Endodermal cell (in vitro differentiated cells): Measurements from ENCODE around the gene ZSWIM6. TPM values are rescaled to one million over a fixed set of nuclear protein-coding genes. Genes with fewer than 3 reads are reported as not detected.

ENCODE experiments used
- DNase-seq: peaks from one replicate; pipeline ENCODE4 v3.0.0-alpha.2; 2017
- H3K27ac ChIP-seq: 2 replicates; pipeline ENCODE4 v1.5.1; 2013; ENCODE audit warnings: mild to moderate bottlenecking, low read depth, low read length, moderate library complexity
- H3K27me3 ChIP-seq: 2 replicates; pipeline ENCODE4 v1.6.1; 2013; ENCODE audit warnings: mild to moderate bottlenecking, low read length, moderate library complexity; ENCODE audit not compliant: insufficient read depth, control insufficient read depth, poor library complexity, severe bottlenecking
- H3K36me3 ChIP-seq: 2 replicates; pipeline ENCODE4 v1.7.0; 2013; ENCODE audit warnings: mild to moderate bottlenecking, low read length, moderate library complexity; ENCODE audit not compliant: control insufficient read depth, insufficient read depth
- H3K4me1 ChIP-seq: one replicate; pipeline ENCODE4 v1.7.0; 2013; ENCODE audit warnings: low read length; ENCODE audit not compliant: control insufficient read depth, insufficient read depth
- H3K4me3 ChIP-seq: 2 replicates; pipeline ENCODE4 v1.5.1; 2013; ENCODE audit warnings: mild to moderate bottlenecking, low read length, moderate library complexity
- H3K9ac ChIP-seq: 2 replicates; pipeline ENCODE4 v1.6.1; 2013; ENCODE audit warnings: mild to moderate bottlenecking, low read length, moderate library complexity; ENCODE audit not compliant: poor library complexity, severe bottlenecking; ENCODE audit errors: extremely low read depth
- H3K9me3 ChIP-seq: 2 replicates; pipeline ENCODE4 v1.6.1; 2013; ENCODE audit warnings: mild to moderate bottlenecking, low read length, moderate library complexity; ENCODE audit not compliant: control insufficient read depth
- H3K27ac Mint-ChIP-seq: 2 replicates; pipeline ENCODE4 v1.8.0; 2020; ENCODE audit warnings: mixed read lengths
- H3K27me3 Mint-ChIP-seq: 2 replicates; pipeline ENCODE4 v1.8.0; 2021; ENCODE audit warnings: mild to moderate bottlenecking, mixed read lengths; ENCODE audit not compliant: insufficient read depth
- H3K36me3 Mint-ChIP-seq: 2 replicates; pipeline ENCODE4 v1.8.0; 2020; ENCODE audit warnings: low read depth, mixed read lengths
- H3K4me1 Mint-ChIP-seq: 2 replicates; pipeline ENCODE4 v1.8.0; 2020; ENCODE audit warnings: mixed read lengths
- H3K4me3 Mint-ChIP-seq: 2 replicates; pipeline ENCODE4 v1.8.0; 2020; ENCODE audit warnings: mild to moderate bottlenecking, moderate library complexity, mixed read lengths
- H3K9me3 Mint-ChIP-seq: 2 replicates; pipeline ENCODE4 v1.8.0; 2020; ENCODE audit warnings: mild to moderate bottlenecking, mixed read lengths
- CTCF ChIP-seq: fragments of 200-600 bp; sonication (generic); conservative IDR thresholded peaks from 2 replicates; pipeline ENCODE4 v1.5.0; 2021; ENCODE audit warnings: antibody characterized with exemption, mild to moderate bottlenecking
- WGBS, 2 experiments: methylation state at CpG; one replicate each; pipeline versions ENCODE4 v1.1.5 to v1.1.7; 2013; ENCODE audit warnings: missing lambda C conversion rate in 2 of 2, mixed read lengths in 1 of 2; ENCODE audit not compliant: insufficient coverage in 1 of 2, insufficient read length in 1 of 2; 5-methylcytosine and 5-hydroxymethylcytosine counted together
- total RNA-seq, 2 donors: library from RNA; stranded (reverse); fragmentation: NEBNext Ultra II Directional in 1 of 2; extraction: Animal tissue kit (Norgen Biotek cat#: 25700) in 1 of 2; gene quantifications; 2 replicates in 1 of 2; 3 replicates in 1 of 2; pipeline ENCODE4 v1.2.1, GENCODE V29; 2021

Gene ZSWIM6
- total RNA-seq, 2 donors from 2014 or later: 18.1 to 18.8 TPM

- Mint-ChIP-seq H3K4me1 (peaks cover 20% of the 10 kb centered on the region), H3K27me3 (peaks cover 8% of the 10 kb centered on the region), H3K27ac (no peak overlapping the region), H3K4me3 (no peak overlapping the region), H3K9me3 (no peaks in the 10 kb centered on the region), H3K36me3 (peaks cover 12% of the 10 kb centered on the region)
- Histone ChIP-seq H3K4me1 (peaks cover 5% of the 10 kb centered on the region), H3K27me3 (no peaks in the 10 kb centered on the region), H3K4me3 (peak overlapping the region; percentile 33), H3K9ac (no peak overlapping the region), H3K9me3 (no peaks in the 10 kb centered on the region), H3K36me3 (peaks cover 6% of the 10 kb centered on the region), H3K27ac (no peak overlapping the region)
- no peak for DNase-seq
- 74 to 75% methylated on average over 1 to 2 of the region's 2 CpGs for WGBS, 2 experiments
- TF ChIP-seq CTCF: no peak
These were observed 7.7 kb downstream of the ZSWIM6 start for GRCh38 chr5:61339764-61340163.

GRCh38 chr5:61340775-61341361 lies 8.8 kb downstream of the ZSWIM6 start:
- Mint-ChIP-seq H3K4me3 (no peak overlapping the region), H3K27me3 (peaks cover 2% of the 10 kb centered on the region), H3K4me1 (peaks cover 14% of the 10 kb centered on the region), H3K36me3 (peaks cover 12% of the 10 kb centered on the region), H3K9me3 (no peaks in the 10 kb centered on the region), H3K27ac (no peak overlapping the region)
- no peaks in the 10 kb centered on the region for H3K9me3 ChIP-seq
- DNase-seq: peak; percentile 29
- no peak for TF ChIP-seq CTCF
- no peak overlapping the region for H3K27ac ChIP-seq
- H3K4me1 ChIP-seq: peaks cover 5% of the 10 kb centered on the region
- no peak overlapping the region for H3K4me3 ChIP-seq
- H3K9ac ChIP-seq: no peak overlapping the region
- H3K36me3 ChIP-seq: peaks cover 6% of the 10 kb centered on the region
- 99 to 100% methylated on average over 1 to 3 of the region's 3 CpGs for whole genome bisulfite sequencing, 2 experiments
- no peaks in the 10 kb centered on the region for H3K27me3 ChIP-seq

GRCh38 chr5:61342071-61342501 lies 10.0 kb downstream of the ZSWIM6 start:
- no peaks in the 10 kb centered on the region for H3K9me3 ChIP-seq
- H3K4me3 ChIP-seq: no peak overlapping the region
- Mint-ChIP-seq H3K27me3 (no peaks in the 10 kb centered on the region), H3K27ac (no peak overlapping the region), H3K4me3 (no peak overlapping the region), H3K9me3 (no peaks in the 10 kb centered on the region), H3K4me1 (peaks cover 14% of the 10 kb centered on the region), H3K36me3 (peaks cover 7% of the 10 kb centered on the region)
- TF ChIP-seq CTCF: no peak
- no peak overlapping the region for H3K27ac ChIP-seq
- H3K4me1 ChIP-seq: peaks cover 5% of the 10 kb centered on the region
- WGBS, 2 experiments: 90% methylated on average over 2 to 4 of the region's 4 CpGs
- no peak overlapping the region for H3K9ac ChIP-seq
- no peaks in the 10 kb centered on the region for H3K27me3 ChIP-seq
- no peak for DNase-seq
- no peaks in the 10 kb centered on the region for H3K36me3 ChIP-seq
